ENCODE data around the gene SCYL2.

- TF ChIP-seq CTCF (IDR thresholded peaks at IDR 0.05): no peak
- no peak for TF ChIP-seq POLR2A (IDR thresholded peaks at IDR 0.05)
Observed at GRCh38 chr12:100368066-100368465, 101.1 kb downstream of the SCYL2 start.

Data from esophagus squamous epithelium (tissue), 4 donors.